Stimulated activated CD8-positive, alpha-beta memory T cell treated with anti-CD3 and anti-CD28 coated beads, Interleukin-7, amount 100 ng/mL, for 1 hour (primary cell): ENCODE results near the gene LRRC4B.

Source experiments
- DNase-seq, 2 donors: peaks; one replicate each; pipeline ENCODE4 v3.0.0-alpha.2; 2020; ENCODE audit warnings: low read depth in 2 of 2

Gene LRRC4B

DNA sequence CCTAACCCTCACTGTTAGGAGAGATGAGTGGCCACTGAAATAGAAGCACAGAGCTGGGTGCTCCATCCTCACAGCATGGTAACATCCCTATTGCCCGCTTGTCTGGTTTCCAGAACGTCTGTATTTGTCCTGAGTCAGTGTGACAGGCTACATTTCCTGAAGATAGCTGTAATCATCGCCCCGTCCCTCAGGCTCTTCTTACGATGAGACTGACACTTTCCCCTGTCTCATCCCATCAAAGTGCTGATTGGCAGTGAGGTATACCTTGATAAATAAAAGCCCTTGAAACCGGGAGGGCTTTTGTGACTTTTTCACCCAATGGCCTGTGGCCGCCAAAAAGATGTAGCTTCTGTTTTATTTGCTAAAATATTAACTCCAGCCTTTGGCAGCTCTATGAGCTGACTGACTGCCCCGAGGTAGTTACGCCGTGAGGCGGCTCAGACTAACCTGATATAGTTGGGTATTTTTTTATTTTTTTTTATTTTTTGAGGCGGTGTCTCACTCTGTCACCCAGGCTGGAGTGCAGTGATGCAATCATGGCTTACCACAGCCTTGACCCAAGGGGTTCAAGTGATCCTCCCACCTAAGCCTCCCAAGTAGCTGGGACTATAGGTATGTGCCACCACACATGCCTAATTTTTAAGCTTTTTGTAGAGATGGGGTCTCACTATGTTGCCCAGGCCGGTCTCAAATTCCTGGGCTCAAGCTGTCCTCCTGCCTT, 5.7 kb upstream of the LRRC4B start:
- no peak for DNase-seq

DNA sequence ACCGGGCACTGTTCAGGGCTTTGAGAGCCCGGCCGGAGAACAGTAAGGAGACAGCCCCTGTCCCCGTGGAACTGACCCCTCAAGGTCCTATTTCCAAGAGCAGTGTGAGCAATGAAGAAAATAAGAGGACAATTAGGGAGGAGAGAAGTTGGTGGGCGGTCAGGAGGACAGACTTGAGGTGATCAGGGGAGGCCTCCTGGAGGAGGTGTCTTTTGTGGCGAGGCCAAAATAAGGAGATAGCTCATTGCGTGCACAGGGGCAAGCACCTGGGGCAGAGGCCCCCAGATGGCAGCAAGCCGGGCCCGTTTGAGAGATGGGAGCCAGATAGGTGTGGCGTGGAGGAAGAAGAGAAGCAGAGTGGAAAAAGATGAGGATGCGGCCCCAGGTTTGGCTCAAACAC, 2.8 kb upstream of the LRRC4B start:
- DNase-seq, result no peak

DNA sequence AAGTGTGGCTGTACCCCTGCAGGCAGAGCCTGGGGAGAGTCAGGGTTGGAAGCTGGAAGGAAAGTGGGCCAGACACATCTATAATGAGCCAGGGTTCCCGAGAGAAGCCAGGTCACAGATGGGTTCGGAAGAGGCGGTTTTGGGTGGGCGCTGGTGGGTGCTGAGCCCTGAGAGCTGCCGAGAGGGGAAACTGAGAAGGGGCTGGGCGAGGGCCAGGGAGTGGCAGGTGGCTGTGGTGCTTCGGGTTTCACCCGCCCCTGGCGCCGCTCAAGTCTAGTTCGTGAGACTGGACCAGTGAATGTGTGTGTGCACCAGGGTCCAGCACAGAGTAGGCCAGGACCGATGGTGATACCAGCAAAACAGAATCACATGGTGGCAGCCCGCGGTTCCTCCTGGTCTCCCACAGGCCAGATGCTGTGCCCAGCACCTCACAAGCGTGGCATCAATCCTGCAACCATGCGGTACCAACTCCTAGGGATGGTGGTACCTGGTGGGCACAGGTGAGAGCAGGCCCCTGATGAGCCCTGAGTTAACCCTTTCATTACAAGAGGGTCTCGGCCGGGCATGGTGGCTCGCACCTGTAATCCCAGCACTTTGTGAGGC, 1.8 kb upstream of the LRRC4B start:
- DNase-seq, result no peak

DNA sequence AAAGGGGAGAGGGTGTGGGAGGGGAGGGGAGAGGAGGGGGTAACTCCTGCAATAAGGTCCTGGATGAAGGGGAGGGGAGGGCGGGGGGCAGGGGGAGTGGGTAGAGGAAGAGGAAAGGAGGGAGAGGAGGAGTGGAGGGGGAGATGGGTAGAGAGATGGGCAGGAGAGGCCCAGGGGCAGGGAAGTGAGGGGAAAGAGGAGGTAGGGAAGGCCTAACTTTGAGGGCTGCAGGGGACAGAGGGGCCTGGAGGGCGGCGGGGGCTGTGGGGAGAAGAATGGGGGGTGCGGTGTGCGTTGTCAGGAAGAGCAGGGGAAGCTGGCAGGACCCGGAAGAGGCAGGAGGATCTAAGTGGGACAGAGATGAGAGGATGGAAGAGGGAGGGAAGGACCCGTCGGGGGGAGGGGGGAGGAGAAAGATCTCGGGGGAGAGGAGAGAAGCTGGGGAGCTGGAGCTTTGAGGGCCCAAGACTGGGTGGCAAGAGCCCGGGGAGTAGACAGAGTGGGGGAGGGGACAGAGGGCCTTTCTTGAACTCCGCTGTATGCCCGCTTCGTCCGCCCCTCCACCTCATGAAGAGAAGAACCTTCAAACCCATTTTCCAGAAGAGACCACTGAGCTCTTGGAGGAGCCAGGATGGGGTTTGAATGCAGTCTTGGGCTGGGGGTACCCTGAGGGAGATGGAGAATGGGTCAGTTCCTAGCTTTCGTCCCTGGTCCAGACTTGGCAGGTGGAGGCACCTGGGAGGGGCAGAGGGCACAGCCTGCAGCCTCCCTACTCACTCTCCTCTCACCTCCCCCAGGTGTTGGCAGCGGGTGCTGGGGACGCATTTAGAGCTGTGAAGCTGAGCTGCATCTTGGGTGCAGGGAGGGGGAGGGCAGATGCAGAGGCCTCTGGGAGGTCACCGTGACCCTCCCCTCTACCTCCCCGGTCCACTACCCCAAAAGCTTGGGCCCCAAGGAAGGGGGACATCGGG, 778 bp upstream of the LRRC4B start:
- no peak for DNase-seq

DNA sequence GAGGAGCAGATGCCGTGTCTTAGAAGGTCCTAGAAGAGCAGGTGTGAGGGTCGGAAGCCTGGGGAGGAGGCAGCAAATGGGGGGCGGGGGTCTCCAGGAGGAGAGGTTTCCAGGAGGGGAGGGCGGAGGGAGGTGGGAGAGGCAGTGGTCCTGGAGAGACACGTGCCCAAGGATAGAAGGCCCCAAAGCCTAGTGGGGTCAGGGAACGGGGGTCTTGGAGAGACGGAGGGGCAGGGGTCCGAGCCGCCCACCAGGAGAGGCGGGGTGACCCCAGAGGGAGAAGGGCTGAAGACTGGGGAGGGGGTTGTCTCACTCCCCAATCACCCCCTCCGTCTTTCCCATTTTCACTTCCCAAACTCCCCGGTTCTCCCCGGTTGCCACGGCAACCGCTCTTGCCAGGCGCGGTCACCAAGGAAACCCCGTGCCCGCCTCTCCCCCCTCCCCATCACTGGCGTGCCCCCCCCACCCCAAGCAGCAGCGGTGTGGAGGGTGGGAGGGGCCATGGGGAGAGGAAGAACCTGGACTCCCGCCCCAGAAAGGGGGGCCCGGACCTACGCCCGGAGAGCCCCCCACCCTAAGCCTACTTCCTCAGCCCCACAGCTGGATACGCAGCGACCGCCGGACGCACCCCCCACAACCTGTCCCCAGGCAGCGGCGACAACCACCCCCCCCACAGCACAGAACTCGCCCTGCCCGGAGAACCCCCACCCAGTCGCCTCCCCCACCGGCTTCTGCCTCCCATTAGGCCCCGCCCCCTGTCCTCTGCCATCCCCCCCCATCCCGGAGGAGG, 988 bp downstream of the LRRC4B start:
- DNase-seq, result no peak

DNA sequence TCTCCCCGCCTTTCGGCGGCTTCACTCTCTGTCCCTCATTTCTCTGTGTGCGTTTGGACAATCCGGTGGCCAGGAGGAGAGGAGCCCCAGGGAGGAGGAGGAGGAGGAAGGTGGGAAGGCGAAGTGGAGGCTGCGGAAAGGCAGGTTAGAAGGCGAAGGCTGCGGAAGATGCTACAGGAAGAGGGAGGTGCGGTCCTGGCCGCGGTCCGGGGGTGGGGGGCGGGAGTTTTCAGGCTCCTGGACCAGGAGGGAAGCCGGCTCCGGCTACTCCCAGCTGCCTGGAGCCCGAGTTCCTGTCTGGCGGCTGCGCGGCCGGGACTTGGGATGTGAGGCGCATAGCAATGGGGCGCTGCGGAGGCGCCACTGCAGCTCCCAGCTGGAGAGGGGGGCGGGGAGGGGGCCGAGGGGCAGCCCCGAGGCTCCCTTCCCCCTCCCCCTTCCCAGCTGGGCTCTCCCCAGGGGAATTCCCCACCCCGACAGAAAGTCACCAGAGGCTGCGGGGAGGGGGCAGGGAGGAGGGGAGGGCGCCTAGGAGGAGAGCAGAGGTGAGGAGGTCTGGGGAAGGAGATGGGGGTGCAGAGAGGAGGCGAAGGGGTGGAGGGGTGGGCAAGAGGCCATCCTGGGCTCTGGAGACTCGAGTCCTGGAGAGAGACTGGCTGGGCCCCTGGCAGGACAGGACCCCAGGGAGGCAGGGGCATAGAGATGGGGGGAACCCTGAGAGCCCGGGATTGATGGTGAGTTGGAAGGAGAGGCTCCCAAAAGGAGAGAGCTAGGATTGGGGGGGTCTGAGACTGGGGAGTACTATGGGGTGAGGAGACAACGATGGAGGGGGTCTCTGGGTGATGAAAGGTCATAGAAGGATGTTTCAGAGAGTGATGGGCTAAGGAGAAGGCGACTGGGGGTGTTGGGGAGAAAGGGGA, 2.0 kb downstream of the LRRC4B start:
- DNase-seq, result no peak

DNA sequence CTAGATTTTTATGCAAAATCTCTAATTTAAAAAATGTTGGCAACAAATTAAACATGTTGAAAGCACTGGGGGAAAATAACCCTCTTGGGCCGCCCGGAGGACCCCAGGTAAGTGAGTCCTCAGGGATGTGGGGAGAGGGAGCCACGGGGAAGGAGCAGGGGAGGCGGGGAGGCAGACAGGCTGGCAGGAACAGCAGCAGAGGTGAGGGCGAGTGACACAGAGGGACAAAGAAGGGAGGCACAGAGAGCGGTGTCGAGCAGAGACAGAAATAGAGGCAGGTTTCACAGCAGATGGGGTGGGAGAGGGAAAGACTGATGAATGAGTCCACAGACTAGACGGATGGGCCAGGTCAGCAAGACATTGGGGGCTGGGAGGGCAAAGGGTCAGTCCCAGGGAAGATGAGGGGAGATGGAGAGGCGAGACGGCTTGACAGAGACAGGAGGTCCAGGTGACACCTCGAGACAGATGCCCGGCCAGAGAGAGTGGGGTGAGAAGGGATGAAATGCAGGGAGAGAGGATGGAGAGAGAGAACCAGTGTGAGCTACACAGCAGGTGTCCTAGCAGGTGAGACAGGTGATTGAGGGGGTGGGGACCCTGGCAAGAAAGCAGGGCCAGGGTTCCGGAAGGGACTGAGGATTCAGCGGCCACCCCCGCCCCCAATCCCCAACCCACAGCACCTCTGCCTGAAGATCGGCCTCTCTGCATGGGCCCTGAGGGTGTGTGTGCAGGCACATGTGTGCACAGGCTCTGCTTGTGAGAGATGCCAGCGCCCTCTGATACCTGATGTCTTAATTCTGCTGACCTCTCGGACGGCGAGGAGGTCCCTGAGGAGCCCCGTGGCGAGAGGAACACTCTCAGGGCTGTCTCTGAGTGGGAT, 3.8 kb downstream of the LRRC4B start:
- DNase-seq, result no peak

DNA sequence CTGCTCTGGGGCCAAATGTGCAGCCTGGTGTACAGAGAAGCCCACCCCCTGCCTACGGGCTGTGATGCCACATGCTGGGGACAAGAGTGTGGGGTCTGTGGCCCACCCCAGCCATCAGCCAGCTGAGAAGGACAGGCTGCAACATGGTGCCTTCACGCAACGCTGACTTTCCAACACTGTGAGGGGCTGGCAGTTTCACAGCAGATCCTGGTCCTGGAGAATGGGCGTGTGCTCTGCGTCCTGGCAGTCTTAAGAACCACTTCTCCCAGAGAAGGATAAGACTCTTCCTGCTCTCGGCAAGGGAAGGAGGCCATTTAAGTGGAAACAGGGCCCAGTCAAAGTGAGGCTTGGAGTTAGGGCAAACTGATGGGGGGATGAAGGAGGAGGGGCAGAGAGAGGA, 4.6 kb downstream of the LRRC4B start:
- no peak for DNase-seq

DNA sequence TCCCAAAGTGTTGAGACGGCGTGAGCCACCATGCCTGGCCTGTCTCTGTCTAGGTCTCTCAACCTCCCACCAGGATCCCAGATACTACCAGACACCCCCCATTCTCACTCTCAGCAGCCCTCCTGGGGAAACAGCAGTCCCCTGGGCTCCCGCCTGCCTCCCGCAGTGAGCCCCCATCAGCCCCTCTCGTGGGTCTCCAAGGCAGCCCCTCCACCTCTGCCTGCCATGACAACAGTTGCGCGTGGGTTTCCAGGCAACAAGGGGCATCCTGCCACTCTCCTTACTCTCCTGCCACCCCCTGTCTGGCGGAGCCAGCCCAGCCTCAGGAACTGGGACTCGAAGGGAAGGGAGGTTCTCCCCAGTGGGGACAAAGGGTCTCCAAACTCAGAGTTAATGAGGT, 5.2 kb downstream of the LRRC4B start:
- DNase-seq, result no peak

DNA sequence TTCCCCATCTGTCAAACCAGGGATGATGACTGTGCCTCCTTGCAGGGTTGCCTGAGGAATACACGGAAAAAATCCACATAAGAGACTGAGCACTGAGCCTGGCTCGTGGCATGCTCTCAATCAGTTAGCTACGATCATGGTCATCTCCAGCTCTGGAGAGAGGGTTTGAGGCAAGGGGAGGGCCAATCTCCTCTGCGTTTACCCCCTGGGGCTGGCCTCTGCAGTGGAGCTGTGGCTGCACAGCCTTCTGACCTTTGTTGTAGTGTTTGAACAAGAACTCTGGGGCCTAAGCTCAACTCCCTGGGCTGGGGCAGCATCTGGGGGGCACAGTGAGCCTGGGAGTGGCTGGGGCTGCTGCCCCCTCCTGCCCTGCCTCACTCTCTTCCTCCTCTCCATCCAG, 5.9 kb downstream of the LRRC4B start:
- no peak for DNase-seq

DNA sequence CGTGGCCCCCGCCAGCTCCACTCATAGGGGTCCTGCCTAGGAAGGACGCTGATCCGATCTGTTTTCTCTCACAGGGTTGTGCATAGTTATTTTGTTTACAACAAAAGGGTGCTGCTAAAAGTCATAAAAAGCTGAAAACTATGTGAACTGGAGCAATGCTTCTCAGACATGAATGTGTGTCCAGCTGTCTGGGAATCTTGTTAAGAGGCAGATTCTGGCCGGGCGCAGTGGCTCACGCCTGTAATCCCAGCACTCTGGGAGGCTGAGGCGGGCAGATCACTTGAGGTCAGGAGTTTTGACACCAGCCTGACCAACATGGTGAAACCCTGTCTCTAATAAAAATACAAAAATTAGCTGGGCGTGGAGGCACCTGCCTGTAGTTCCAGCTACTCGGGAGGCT, 8.6 kb downstream of the LRRC4B start:
- DNase-seq, result no peak

DNA sequence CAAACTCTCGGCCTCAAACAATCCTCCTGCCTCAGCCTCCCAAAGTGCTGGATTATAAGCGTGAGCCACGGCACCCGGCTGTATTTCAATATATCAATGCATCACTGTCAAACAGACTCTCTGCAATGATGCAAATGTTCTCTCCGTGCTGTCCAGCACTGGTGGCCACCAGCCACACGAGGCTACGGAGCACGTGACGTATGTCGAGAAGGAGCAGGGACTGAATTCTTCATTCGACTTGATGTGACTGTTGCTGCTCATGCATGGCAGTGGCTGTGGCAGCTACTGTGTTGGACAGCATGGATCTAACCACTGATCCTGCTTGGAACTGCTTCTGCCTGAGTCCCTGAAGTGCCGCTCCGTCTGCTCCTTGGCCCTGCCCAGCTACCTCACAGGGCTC, 9.8 kb downstream of the LRRC4B start:
- DNase-seq, result no peak

DNA sequence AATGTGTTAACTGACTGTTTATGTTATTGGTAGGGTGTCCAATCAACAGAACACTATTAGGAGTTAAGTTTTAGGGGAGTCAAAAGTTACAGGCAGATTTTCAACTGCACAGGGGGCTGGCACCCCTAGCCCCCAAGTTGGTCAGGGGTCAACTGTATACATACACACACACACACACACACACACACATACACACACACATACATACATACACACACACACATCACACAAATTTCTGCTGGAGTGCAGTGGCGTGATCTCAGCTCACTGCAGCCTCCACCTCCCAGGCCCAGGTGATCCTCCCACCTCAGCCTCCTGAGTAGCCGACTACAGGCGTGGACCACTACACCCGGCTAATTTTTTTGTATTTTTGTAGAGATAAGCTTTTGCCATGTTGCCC, 10.2 kb downstream of the LRRC4B start:
- DNase-seq, result no peak

DNA sequence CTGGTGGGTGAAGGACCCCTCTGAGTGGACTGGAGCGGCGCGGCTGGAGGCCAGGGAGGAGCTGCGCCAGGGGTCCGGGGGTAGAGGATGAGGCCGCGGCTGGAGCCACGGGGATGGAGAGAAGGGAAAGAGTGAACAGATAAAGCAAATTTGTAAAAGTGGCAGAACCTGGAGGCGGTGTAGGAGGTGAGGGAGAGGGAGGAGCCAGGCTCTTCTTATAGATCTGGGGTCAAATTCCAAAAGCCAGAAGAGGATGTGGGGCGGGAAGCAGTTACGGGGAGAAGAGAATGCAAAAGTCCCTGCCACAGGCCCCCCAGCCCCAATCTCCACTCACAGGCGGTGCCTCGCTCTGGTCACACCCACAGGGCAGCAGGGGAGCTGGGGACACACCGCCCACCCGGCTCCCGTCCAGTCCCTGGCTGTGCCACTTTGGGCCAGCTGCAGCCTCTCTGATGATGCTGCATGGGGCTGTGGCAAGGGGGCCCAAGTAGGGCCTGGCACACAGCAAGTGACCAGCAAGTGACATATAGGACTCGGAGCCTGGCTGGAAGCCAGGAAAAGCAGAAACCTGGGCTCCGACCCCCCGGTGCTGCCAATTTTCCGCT, 11.1 kb downstream of the LRRC4B start:
- DNase-seq, result no peak

DNA sequence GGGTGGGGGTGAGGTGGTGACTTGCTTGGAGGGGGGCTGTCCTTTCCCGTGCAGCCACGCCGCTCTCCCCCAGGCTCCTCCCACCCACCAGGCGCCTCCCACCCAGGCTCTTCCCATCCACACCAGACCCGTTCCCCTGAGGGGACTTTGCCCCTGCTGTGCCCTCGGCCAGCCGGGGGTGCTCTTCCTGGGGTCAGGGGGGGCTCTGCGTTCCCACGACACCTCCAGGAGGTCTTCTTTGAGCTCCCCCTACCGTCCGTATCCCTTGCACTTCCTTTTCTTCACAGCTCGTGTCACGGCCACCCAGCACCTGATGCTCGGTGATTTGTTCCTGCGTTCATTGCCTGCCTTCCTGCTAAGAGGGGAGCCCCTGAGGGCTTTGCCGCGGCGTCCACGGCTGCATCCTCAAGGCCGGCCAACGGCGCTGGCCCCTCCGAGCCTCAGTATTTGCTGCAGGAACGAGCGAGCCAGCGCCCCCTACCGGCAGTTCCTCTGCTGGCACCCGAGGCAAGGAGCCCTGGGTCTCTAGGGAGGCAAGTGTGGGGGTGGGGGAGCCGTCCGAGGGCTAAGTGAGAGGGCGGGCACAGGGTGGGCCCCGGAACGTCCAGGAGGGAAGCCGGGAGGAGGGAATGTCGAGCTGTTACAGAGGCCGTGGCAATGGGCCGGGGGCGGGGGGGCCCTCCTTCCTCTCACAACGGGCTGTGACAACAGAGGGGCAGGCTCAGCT, 11.8 kb downstream of the LRRC4B start:
- DNase-seq, result peak; percentile 27 to 56

DNA sequence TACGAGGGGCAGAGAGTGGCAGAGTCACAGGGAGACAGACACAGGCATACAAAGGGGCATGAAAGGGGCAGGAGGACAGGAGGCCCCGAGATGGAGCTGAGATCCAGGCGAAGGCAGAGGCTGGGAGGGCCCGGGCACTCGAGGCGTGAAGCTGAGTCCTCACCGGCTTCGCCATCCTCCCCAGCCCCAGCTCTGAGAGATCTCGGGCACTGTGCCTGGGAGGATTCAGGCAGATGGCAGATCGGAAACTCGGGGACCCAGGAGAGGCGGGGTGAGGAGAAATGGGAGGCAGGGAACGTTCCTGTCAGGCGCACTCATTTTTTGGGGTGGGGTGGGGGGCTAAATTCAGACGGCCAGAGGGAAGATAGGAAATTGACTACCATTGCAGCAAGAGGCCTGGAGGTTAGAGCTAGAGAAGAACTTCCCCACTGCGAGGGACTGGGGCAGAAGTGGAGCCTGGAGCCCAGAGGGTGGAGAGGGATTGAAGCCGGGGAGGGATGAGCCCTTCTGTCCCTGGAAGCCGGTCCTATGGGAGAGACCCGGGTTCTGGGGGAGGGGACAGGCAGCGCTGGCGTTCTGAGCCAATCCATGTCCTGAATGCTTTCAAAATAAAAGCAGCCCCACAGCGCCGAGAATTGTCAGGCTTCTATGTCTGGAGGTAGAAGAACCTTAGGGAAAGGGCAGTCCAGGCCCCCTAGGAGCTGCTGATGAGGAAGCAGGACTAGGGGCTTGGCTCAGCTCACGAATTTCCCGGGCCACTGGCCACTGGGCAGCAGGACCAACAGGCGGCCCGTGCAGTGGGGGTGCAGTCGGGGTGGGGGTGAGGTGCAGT, 12.6 kb downstream of the LRRC4B start:
- DNase-seq, result no peak

DNA sequence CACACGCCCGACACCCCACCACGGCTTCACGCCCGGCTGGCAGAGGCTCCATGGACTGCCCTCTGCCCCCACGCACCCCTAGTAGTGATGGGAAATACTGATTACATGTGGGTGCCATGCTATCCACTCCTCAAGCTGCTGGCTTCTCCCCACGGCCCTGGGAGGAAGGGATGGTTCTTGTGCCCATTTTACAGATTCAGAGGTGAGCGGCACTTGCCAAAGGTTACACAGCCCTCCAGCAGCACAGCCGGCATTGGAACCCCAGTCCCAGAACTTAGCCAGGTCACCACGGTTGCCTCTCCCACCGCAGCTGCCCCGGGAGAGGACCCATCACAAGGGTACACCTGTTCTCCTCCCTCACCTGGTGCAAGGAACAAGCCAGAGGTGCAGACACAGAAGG, 13.2 kb downstream of the LRRC4B start:
- DNase-seq, result no peak

DNA sequence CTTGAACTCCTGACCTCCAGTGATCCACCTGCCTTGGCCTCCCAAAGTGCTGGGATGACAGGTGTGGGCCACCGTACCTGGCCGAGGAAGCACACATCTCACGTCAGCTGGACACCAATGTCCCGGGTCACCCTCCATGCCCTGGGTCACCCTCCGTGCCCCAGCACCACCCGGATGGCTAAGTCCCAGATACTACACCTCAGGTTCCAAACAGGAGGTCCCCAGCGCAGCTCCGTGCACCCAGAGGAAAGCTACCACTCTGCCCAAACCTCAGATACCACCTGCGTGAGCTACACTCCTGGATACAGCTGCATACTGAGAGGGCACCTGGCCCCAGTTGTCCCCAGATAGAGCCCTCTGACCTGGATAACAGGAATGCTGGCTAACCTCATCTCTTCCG, 14.0 kb downstream of the LRRC4B start:
- no peak for DNase-seq
